NCI-H748 treated with DMSO at 0.1 percent for 48 hours (cell line): Measurements from ENCODE around the gene SHROOM1.

Source experiments
- DNase-seq: peaks from one replicate; lab custom pipeline; 2025; lab: John Stamatoyannopoulos, UW

Gene SHROOM1

DNA sequence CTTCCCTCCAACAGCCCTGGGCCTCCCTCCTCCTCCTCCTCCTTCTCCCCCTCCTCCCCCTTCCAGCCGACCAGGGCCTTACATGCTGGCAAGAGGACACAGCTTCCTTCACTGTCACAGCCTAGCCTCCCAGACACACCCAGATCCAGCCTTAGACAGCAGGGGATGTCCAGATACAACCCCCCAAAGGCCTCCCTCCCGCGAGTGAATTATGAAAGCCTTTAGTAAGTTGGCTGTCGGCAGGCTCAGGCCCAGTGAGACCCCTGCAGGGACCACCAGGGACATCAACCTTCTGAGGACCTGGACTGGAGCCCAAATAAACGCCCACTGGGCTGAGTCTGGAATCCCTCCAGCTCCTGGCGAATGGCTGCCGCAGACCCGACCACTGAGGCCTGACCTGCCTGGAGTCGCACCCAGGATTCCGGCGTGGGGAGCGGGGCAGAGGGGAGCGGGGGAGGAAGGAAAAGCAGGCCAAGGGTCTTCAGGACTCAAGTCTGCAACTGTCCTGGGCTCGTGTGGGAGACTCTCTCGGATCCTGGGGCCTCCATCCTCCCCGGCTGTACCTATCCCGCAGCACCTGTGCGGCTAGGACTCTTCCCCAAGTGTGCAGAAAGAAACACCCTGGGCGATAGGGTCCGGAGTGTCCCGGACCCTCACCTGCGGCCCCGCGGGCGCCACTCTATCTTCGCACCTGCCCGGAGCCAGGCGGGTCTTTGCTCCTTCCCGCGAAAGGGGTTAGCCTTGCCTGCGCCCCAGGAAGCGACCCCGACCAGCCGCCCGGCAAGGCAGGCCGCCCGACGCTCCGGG, 54.1 kb downstream of the SHROOM1 start:
- no peak for DNase-seq

DNA sequence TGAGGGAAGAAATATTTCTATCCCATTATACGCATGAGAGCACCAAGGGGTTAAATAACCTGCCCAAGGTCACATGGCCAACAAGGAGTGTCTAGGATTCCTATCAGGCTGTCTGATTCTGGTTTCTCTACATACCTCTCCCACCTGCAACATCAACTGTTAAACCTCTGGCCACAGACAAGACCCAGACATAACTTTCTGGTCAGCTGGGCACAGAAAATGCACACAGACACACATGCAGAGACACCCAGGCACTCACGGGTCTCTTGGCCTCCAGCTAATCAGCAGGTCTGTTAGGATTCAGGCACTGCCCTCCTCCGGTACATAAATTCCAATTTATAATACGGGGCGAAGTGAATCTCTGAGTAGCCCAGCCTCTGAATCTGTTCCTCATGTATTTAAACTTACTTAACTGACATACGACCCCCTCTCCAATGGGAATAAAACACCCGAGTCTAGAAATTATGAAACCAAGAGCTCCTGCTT, 54.9 kb downstream of the SHROOM1 start:
- DNase-seq = no peak

DNA sequence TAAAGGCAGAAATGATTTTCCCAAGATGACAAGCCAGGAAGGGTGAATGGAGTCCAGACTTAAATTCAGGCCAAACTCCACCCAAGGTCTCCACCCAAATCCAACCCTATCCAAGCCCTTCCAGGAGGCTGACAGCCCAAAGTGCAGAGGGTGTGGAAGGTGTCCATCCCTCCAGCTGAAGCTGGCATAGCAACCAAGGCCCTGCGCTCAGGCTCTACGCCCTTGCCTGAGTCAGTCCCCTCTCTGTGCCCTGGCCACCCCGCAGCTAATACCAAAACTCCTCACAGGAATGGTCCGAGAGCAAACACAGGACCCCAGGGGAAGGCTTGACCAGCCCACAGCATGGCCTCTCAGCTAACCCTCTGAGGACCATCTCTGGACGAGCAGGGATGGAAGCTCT, 55.6 kb downstream of the SHROOM1 start:
- no peak for DNase-seq

- no peak for DNase-seq
These were observed 56.0 kb downstream of the SHROOM1 start for GRCh38 chr5:132774406-132774805.

GRCh38 chr5:132773601-132774355, 56.7 kb downstream of the SHROOM1 start:
- DNase-seq = no peak

DNA sequence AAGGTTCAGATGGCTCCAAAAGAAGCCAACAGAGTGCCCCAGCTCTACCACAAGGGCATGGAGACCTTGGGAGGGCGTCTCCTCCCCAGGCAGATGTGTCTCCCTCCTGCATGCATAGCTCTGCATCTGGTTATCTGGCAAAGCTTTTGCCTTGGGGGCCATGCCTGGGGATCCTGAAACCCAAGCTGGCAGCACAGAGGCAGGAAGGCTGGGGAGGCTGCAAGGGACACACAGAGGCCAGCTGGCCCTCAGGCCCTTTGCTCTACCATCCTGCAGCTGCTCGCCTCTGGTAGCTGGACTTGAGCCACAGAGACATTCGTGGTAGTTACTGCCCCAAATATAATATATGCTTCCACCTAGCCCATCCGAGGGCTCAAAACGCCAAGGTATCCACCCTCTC, 57.3 kb downstream of the SHROOM1 start:
- no peak for DNase-seq

GRCh38 chr5:132772291-132773070, 58.0 kb downstream of the SHROOM1 start:
- no peak for DNase-seq
